Gastrocnemius medialis (tissue), 4 donors: ENCODE data around the gene SFPQ.

Source experiments
- CTCF ChIP-seq, 5 experiments: fragments of 450-650 bp in 3 of 5; fragments of 200-600 bp in 2 of 5; sonication (generic) in 2 of 5; IDR thresholded peaks in 4 of 5; conservative IDR thresholded peaks in 1 of 5; 1 replicate in 4 of 5; 2 replicates in 1 of 5; pipeline ENCODE4 v1.5.1; 2016 to 2019; ENCODE audit warnings: antibody characterized with exemption in 5 of 5, mild to moderate bottlenecking in 3 of 5, moderate library complexity in 3 of 5
- POLR2A ChIP-seq, 2 donors: fragments of 450-650 bp; IDR thresholded peaks; one replicate each; pipeline ENCODE4 v1.6.1; 2017; ENCODE audit warnings: antibody characterized with exemption in 2 of 2, mild to moderate bottlenecking in 2 of 2, moderate library complexity in 2 of 2

GRCh38 chr1:35175602-35176001 is 17.3 kb downstream of the SFPQ start:
- no peak for TF ChIP-seq CTCF (IDR thresholded peaks at IDR 0.05 in 4 of 5, conservative IDR thresholded peaks at IDR 0.05 in 1 of 5)
- no peak for TF ChIP-seq POLR2A (IDR thresholded peaks at IDR 0.05)
